ENCODE data around the gene BFSP2.

Gene BFSP2

GRCh38 chr3:133380481-133381225 is 19.2 kb upstream of the BFSP2 start:
- in situ Hi-C loops (cut with MboI; ENCODE audit: low pct_unique_long_range_greater_than_20kb, low sequenced_read_pairs) = loop anchor here (10.0 to 25.0 kb wide), 2 partner anchors 343 to 646 kb away; partner anchors contain the start of gene TMEM108
- no peak for DNase-seq

- DNase-seq = no peak
- in situ Hi-C loops (cut with MboI; ENCODE audit: low pct_unique_long_range_greater_than_20kb, low sequenced_read_pairs) = loop anchor here (10.0 to 25.0 kb wide), 2 partner anchors 344 to 647 kb away; partner anchors contain the start of gene TMEM108
Observed at GRCh38 chr3:133381346-133382109, 18.3 kb upstream of the BFSP2 start.

GRCh38 chr3:133383175-133383574 is 16.7 kb upstream of the BFSP2 start:
- in situ Hi-C loops (cut with MboI; ENCODE audit: low pct_unique_long_range_greater_than_20kb, low sequenced_read_pairs) = loop anchor here (10.0 to 25.0 kb wide), 2 partner anchors 346 to 648 kb away; partner anchors contain the start of gene TMEM108
- DNase-seq = no peak

GRCh38 chr3:133383741-133384140 is 16.1 kb upstream of the BFSP2 start:
- no peak for DNase-seq

GRCh38 chr3:133384331-133385027 is 15.4 kb upstream of the BFSP2 start:
- in situ Hi-C loops (cut with MboI; ENCODE audit: low pct_unique_long_range_greater_than_20kb, low sequenced_read_pairs) = loop anchor here (10.0 to 25.0 kb wide), 2 partner anchors 347 to 650 kb away; partner anchors contain the start of gene TMEM108
- peak; percentile 66 for DNase-seq

More at GRCh38 chr3:133383741-133384140, 16.1 kb upstream of the BFSP2 start:
- in situ Hi-C loops (cut with MboI; ENCODE audit: low pct_unique_long_range_greater_than_20kb, low sequenced_read_pairs) = loop anchor here (10.0 to 25.0 kb wide), 2 partner anchors 346 to 649 kb away; partner anchors contain the start of gene TMEM108

- in situ Hi-C loops (cut with MboI; ENCODE audit: low pct_unique_long_range_greater_than_20kb, low sequenced_read_pairs) = loop anchor here (10.0 to 25.0 kb wide), 2 partner anchors 350 to 652 kb away; partner anchors contain the start of gene TMEM108
- DNase-seq = peak; percentile 8
Observed at GRCh38 chr3:133386876-133387275, 13.0 kb upstream of the BFSP2 start.

GRCh38 chr3:133387341-133387740 is 12.5 kb upstream of the BFSP2 start:
- in situ Hi-C loops (cut with MboI; ENCODE audit: low pct_unique_long_range_greater_than_20kb, low sequenced_read_pairs) = loop anchor here (10.0 to 25.0 kb wide), 2 partner anchors 350 to 653 kb away; partner anchors contain the start of gene TMEM108
- no peak for DNase-seq

GRCh38 chr3:133388696-133389395 is 11.0 kb upstream of the BFSP2 start:
- in situ Hi-C loops (cut with MboI; ENCODE audit: low pct_unique_long_range_greater_than_20kb, low sequenced_read_pairs) = loop anchor here (10.0 to 25.0 kb wide), 2 partner anchors 352 to 654 kb away; partner anchors contain the start of gene TMEM108
- no peak for DNase-seq

- no peak for DNase-seq
- in situ Hi-C loops (cut with MboI; ENCODE audit: low pct_unique_long_range_greater_than_20kb, low sequenced_read_pairs) = loop anchor here (25.0 kb wide), 1 partner anchor 353 kb away; the partner anchor contains the start of gene TMEM108
Observed at GRCh38 chr3:133390715-133391114, 9.1 kb upstream of the BFSP2 start.

GRCh38 chr3:133393204-133393603 is 6.7 kb upstream of the BFSP2 start:
- DNase-seq = peak; percentile 6
- in situ Hi-C loops (cut with MboI; ENCODE audit: low pct_unique_long_range_greater_than_20kb, low sequenced_read_pairs) = loop anchor here (25.0 kb wide), 1 partner anchor 356 kb away; the partner anchor contains the start of gene TMEM108

- no peak for DNase-seq
- in situ Hi-C loops (cut with MboI; ENCODE audit: low pct_unique_long_range_greater_than_20kb, low sequenced_read_pairs) = loop anchor here (25.0 kb wide), 1 partner anchor 357 kb away; the partner anchor contains the start of gene TMEM108
Observed at GRCh38 chr3:133393691-133394474, 6.0 kb upstream of the BFSP2 start.

GRCh38 chr3:133394561-133395311 is 5.1 kb upstream of the BFSP2 start:
- in situ Hi-C loops (cut with MboI; ENCODE audit: low pct_unique_long_range_greater_than_20kb, low sequenced_read_pairs) = loop anchor here (25.0 kb wide), 1 partner anchor 357 kb away; the partner anchor contains the start of gene TMEM108
- no peak for DNase-seq

- in situ Hi-C loops (cut with MboI; ENCODE audit: low pct_unique_long_range_greater_than_20kb, low sequenced_read_pairs) = loop anchor here (25.0 kb wide), 1 partner anchor 360 kb away; the partner anchor contains the start of gene TMEM108
Observed at GRCh38 chr3:133396906-133397305, 3.0 kb upstream of the BFSP2 start.

GRCh38 chr3:133401374-133402135 is 1.7 kb downstream of the BFSP2 start:
- in situ Hi-C loops (cut with MboI; ENCODE audit: low pct_unique_long_range_greater_than_20kb, low sequenced_read_pairs) = no loop called here
- DNase-seq = no peak

More at GRCh38 chr3:133396906-133397305, 3.0 kb upstream of the BFSP2 start:
- DNase-seq = no peak

GRCh38 chr3:133404920-133405319 is 5.1 kb downstream of the BFSP2 start:
- DNase-seq = no peak
- in situ Hi-C loops (cut with MboI; ENCODE audit: low pct_unique_long_range_greater_than_20kb, low sequenced_read_pairs) = no loop called here

- in situ Hi-C loops (cut with MboI; ENCODE audit: low pct_unique_long_range_greater_than_20kb, low sequenced_read_pairs) = no loop called here
- DNase-seq = no peak
Observed at GRCh38 chr3:133408366-133408765, 8.5 kb downstream of the BFSP2 start.
